Central memory CD8-positive, alpha-beta T cell (primary cell): ENCODE measurements around the gene ZFYVE28.

Experiments used
- ATAC-seq: fragments of 150-1000 bp; cut with Tn5 transposase; replicated peaks from 2 replicates; pipeline ENCODE4 v1.10.0; 2022; ENCODE audit warnings: mild to moderate bottlenecking, moderate FRiP score, moderate number of reproducible peaks; ENCODE audit not compliant: poor library complexity, severe bottlenecking; ENCODE audit errors: extremely low read depth
- DNase-seq, 2 donors: peaks; one replicate each; pipeline ENCODE4 v3.0.0; 2021; ENCODE audit warnings: low spot score in 2 of 2
- H3K27ac Mint-ChIP-seq: one replicate; pipeline ENCODE4 v1.8.0; 2022; ENCODE audit warnings: low read depth, mild to moderate bottlenecking, moderate library complexity, mixed read lengths
- H3K27me3 Mint-ChIP-seq: one replicate; pipeline ENCODE4 v1.8.0; 2022; ENCODE audit warnings: mixed read lengths
- H3K36me3 Mint-ChIP-seq: one replicate; pipeline ENCODE4 v1.8.0; 2022; ENCODE audit warnings: mild to moderate bottlenecking, moderate library complexity, mixed read lengths; ENCODE audit not compliant: insufficient read depth
- H3K4me1 Mint-ChIP-seq: one replicate; pipeline ENCODE4 v1.8.0; 2022; ENCODE audit warnings: mixed read lengths
- H3K4me3 Mint-ChIP-seq: one replicate; pipeline ENCODE4 v1.8.0; 2022; ENCODE audit warnings: mild to moderate bottlenecking, moderate library complexity, mixed read lengths
- H3K9me3 Mint-ChIP-seq: one replicate; pipeline ENCODE4 v1.8.0; 2022; ENCODE audit warnings: mixed read lengths

ZFYVE28 gene

DNA sequence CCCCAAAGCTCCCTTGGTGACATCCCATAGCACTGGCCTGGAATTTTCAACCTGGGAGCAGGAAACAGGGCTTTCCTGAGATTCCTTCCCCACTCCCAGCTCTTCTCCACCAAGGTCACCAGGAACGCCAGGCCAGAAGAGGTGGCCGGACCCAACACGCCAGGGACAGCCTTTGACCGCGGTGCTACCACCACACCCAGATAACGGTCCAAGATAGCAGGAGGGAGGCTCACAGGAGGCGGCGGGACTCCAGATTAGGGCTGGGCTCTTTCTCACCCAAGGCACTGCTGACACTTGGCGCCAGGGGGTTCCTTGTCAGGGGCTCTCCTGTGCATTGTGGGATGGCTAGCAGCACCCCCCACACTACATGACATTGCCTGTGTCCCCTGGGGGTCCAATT is 22.9 kb downstream of the ZFYVE28 start:
- H3K27me3 Mint-ChIP-seq, result no peaks in the 10 kb centered on the region

DNA sequence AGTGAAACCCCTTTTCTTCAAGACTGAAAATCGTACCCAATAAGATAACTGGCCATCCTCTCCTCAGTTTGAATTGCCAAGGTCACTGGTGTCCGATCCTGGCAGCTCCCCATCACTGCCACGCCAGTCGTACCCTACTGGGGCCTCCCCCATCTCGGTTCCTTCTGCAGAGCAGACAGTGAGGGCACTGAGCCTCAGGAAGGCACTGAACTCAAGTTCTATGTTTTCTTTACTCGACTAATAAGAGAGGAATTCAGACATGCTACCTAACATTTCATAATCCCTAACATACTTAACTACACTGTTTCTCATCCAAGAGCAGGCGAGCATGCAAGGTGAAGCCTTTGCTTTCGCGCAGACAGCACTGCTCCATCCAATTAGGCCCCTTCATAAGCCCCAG is 23.4 kb downstream of the ZFYVE28 start:
- H3K36me3 Mint-ChIP-seq, result peaks cover 7% of the 10 kb centered on the region
- DNase-seq, result no peak
- H3K27me3 Mint-ChIP-seq, result no peaks in the 10 kb centered on the region
- ATAC-seq, result no peak
- H3K4me1 Mint-ChIP-seq, result peaks cover 63% of the 10 kb centered on the region
- no peak overlapping the region for H3K27ac Mint-ChIP-seq
- H3K9me3 Mint-ChIP-seq, result no peaks in the 10 kb centered on the region
- no peak overlapping the region for H3K4me3 Mint-ChIP-seq

More for the DNA sequence above, 22.9 kb downstream of the ZFYVE28 start:
- peaks cover 7% of the 10 kb centered on the region for H3K36me3 Mint-ChIP-seq
- no peak overlapping the region for H3K4me3 Mint-ChIP-seq
- H3K4me1 Mint-ChIP-seq, result peaks cover 63% of the 10 kb centered on the region
- no peaks in the 10 kb centered on the region for H3K9me3 Mint-ChIP-seq
- DNase-seq (no peak), ATAC-seq (no peak)
- H3K27ac Mint-ChIP-seq, result no peak overlapping the region

DNA sequence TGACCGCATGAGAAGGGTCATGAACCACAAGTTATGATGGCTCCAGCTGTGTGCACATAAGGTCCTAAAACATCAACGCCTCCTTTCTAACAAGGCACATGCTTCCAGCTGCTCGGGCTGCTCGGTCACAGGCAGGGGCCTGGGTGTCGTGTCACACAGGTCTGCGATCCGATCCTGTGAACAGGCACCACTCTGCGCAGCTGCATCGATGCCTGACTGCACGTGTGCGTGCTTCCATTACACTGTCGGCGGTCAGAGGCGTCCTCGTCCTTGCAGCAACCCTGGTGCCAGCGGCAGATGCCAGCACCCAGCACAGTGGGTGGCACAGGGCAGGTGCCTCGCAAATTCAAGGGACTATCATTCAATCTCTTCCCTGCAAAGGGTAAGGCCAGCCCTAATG is 23.9 kb downstream of the ZFYVE28 start:
- H3K4me1 Mint-ChIP-seq, result peaks cover 68% of the 10 kb centered on the region
- H3K9me3 Mint-ChIP-seq, result no peaks in the 10 kb centered on the region
- ATAC-seq (no peak), DNase-seq (no peak)
- peak overlapping the region; percentile 21 for H3K4me3 Mint-ChIP-seq
- no peaks in the 10 kb centered on the region for H3K27me3 Mint-ChIP-seq
- H3K27ac Mint-ChIP-seq, result peak overlapping the region; percentile 13
- H3K36me3 Mint-ChIP-seq, result peaks cover 7% of the 10 kb centered on the region

DNA sequence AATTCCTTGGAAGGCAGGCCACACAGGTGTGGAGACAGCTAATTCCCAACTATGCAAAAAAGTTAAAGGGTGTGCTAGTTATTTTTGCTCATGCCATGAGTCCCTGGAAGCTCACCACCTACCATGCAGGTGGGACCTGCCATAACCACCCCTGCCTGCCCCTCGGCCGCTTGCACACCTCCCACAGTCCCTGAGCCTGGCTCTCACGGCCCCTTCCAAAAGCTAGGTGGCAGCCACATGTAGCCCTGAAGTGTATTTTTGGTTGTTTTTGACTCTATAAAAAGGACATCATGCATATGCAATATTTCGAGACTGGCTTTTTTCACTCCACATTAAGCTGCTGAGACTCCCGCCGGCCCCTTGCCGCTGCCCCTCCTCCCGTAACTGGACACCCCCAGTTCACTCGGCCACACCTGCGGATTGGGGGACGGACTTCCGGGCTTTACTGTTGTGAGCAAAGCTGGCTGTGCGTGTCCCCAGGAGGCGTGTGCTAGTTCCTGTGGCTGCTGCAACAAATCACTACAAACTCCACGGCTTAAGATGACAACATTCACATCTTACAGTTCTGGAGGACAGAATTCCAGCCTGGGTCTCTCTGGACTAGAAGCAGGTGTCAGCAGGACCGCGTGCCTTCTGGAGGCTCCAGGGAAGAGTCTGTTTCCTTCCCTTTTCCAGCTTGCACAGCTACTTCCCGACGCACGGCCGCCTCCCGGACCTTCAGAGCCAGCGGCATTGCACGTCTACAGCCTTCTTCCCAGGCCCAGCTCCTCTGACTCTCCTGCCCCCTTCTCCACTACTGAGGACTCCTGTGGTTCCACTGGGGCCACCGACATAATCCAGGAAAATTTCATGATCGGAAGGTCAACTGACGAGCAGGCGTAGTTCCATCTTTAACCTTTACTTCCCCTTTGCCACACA is 24.8 kb downstream of the ZFYVE28 start:
- Mint-ChIP-seq H3K36me3 (peaks cover 7% of the 10 kb centered on the region), H3K27me3 (no peaks in the 10 kb centered on the region), H3K4me3 (peak overlapping the region; percentile 21), H3K4me1 (peaks cover 68% of the 10 kb centered on the region), H3K9me3 (no peaks in the 10 kb centered on the region), H3K27ac (peak overlapping the region; percentile 13)
- DNase-seq (no peak), ATAC-seq (peak; percentile 10)

DNA sequence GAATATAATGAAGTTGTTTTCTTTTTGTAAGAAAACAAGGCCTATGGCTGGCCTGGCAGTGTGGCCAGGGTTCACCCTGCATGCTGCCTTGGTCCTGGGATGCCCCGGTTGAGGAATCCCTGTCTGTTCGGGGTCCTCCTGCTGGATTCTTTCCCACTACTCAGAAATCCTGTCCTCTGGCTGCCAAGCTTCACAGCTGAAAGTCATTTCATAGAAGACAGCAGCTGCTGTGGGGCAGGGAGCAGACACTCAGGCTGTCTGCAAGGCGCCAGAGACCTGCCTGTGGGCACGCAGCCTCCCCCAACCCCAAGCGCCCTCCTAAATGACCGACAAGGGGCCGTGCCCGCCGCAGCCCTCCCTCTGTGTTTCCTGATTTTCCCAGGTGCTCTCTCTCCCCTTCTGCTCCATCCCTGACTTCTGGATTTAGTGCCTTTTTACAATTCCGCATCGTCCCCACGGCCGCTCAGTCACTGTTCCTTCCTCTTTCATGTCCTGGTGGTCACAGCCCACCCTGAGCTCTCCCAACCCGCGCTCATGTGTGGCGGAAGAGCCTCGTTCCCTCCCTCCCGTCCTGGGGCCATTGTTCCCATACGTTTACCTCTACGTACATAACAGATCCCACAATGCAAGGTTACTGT is 27.5 kb downstream of the ZFYVE28 start:
- peak overlapping the region; percentile 51 for H3K27ac Mint-ChIP-seq
- no peak for DNase-seq

DNA sequence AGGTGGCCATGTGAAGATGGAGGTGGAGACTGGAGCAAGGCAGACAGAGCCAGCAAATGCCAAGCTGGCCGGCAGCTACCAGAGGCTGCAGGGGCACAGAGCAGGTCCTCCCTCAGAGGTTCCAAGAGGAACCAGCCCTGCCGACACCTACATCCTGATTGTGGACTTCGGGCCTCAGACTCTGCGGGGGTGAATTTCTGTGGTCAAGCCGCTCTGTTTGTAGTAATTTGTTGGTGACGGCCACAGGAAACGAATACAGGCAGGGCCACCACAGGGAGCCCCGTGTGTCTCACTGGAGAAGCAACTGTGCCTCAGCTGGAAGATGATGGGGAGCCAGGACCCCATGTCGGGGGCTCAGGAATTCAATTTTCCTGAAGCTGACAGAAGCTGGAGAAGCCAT is 28.3 kb downstream of the ZFYVE28 start:
- H3K9me3 Mint-ChIP-seq, result no peaks in the 10 kb centered on the region
- H3K36me3 Mint-ChIP-seq, result peaks cover 8% of the 10 kb centered on the region
- H3K27ac Mint-ChIP-seq, result no peak overlapping the region
- ATAC-seq, result no peak
- no peak overlapping the region for H3K4me3 Mint-ChIP-seq
- H3K27me3 Mint-ChIP-seq, result no peaks in the 10 kb centered on the region
- H3K4me1 Mint-ChIP-seq, result peaks cover 66% of the 10 kb centered on the region
- DNase-seq, result no peak

More for the DNA sequence above, 27.5 kb downstream of the ZFYVE28 start:
- H3K27me3 Mint-ChIP-seq, result no peaks in the 10 kb centered on the region
- H3K9me3 Mint-ChIP-seq, result no peaks in the 10 kb centered on the region
- no peak overlapping the region for H3K4me3 Mint-ChIP-seq
- peaks cover 8% of the 10 kb centered on the region for H3K36me3 Mint-ChIP-seq
- no peak for ATAC-seq
- peaks cover 63% of the 10 kb centered on the region for H3K4me1 Mint-ChIP-seq

DNA sequence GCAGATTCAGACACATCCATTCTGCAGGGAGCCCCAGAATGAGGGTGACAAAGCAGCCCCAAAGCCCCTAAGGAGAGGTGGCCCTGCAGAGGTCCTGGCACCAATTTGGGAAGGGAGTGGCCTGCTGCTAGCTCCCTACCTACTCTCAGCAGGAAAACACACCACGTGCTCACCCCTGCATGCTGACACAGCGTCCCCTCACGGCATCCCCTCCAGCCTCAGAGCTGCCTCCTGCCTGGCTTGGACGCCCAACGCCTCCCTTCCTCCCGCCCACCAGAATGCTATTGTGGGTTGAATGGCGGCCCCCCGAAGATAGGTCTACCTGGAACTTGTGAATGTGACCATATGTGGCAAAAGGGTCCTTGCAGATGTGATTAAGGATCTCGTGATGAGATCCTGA is 28.8 kb downstream of the ZFYVE28 start:
- H3K9me3 Mint-ChIP-seq, result no peaks in the 10 kb centered on the region
- H3K4me1 Mint-ChIP-seq, result peaks cover 63% of the 10 kb centered on the region
- no peak for DNase-seq
- no peaks in the 10 kb centered on the region for H3K27me3 Mint-ChIP-seq
- H3K36me3 Mint-ChIP-seq, result peaks cover 8% of the 10 kb centered on the region
- no peak overlapping the region for H3K27ac Mint-ChIP-seq
- H3K4me3 Mint-ChIP-seq, result no peak overlapping the region
- no peak for ATAC-seq

DNA sequence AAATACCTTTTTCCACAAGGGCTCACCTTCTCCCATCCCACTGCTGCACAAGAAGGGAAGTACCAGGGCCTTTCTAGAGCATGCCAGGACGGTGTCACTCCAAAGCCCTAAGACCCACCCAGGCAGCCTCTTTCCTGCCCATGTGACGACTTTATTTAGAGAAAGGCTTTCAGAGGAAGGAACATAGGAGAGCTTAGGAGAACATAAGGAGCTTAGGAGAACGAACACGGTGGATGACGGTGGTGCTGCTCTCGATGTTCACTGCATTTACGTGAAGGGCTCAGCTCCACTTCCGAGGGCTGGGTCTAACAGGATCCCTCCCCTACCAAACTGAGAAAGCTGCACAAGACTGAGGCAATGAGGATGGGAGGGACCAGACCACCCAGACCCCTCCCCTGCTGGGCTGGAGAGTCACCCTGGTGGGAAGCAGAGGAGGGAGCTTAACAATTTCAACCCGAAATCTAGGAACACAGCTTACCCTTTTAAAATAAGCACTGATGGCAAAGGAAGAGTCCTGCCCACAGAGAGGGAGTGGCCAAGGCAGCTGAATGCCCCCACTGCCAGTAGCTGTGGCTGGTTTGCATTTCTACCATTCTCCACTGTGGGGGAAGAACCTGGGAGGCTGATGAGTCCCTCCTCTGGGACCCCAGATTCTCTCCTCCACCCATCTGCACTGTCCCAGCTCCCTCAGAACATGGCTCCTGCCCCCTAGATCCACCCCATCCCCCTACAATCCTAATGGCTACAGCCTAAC is 29.8 kb downstream of the ZFYVE28 start:
- peak overlapping the region; percentile 27 for H3K4me3 Mint-ChIP-seq
- peaks cover 9% of the 10 kb centered on the region for H3K36me3 Mint-ChIP-seq
- ATAC-seq (no peak), DNase-seq (no peak)
- H3K27me3 Mint-ChIP-seq, result no peaks in the 10 kb centered on the region
- H3K9me3 Mint-ChIP-seq, result no peaks in the 10 kb centered on the region
- H3K27ac Mint-ChIP-seq, result peak overlapping the region; percentile 26
- H3K4me1 Mint-ChIP-seq, result peaks cover 64% of the 10 kb centered on the region

DNA sequence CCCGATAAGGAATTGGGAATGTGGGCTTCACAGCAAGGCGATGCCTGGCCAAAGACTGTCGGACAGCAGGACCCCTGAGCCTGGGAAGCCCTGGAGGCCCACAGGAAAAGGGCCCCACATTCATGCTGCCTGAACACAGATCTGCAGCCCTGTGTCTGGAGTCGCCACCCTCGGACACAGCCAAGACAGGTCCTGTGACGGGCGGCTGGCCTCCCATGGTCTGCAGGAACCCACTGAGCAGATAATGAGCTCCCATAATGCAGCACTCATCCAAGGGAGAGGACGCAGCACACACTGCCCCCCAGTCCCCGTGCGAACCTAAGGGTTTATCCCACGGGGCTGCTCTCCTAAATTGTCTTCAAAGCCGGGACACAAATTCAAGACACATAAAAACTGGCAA is 30.6 kb downstream of the ZFYVE28 start:
- peaks cover 7% of the 10 kb centered on the region for H3K36me3 Mint-ChIP-seq
- H3K27ac Mint-ChIP-seq, result no peak overlapping the region
- no peak for ATAC-seq
- no peaks in the 10 kb centered on the region for H3K9me3 Mint-ChIP-seq
- peaks cover 61% of the 10 kb centered on the region for H3K4me1 Mint-ChIP-seq
- no peaks in the 10 kb centered on the region for H3K27me3 Mint-ChIP-seq
- DNase-seq, result no peak
- no peak overlapping the region for H3K4me3 Mint-ChIP-seq

DNA sequence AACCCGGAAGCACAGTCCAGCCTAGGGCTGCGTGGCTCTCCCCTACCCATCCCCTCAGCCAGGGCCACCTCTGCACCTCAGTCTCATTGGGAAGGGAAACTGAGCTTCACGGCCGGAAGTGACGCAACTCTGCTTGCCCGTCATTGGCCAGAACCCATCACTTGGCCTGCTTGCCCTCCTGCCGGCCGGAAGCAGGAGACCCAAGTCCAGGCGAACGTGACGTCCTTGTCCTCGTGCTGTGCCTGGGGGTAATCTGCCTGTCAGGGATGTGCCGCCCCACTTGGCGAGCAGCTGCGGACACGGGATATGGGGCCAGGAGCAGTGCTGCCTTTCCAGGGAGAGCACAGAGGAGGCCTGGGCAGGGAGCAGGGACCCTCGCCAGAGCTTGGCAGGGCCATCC is 31.2 kb downstream of the ZFYVE28 start:
- Mint-ChIP-seq H3K9me3 (no peaks in the 10 kb centered on the region), H3K36me3 (peaks cover 7% of the 10 kb centered on the region), H3K4me3 (no peak overlapping the region), H3K27me3 (no peaks in the 10 kb centered on the region), H3K27ac (no peak overlapping the region), H3K4me1 (peaks cover 61% of the 10 kb centered on the region)
- DNase-seq (no peak), ATAC-seq (no peak)

DNA sequence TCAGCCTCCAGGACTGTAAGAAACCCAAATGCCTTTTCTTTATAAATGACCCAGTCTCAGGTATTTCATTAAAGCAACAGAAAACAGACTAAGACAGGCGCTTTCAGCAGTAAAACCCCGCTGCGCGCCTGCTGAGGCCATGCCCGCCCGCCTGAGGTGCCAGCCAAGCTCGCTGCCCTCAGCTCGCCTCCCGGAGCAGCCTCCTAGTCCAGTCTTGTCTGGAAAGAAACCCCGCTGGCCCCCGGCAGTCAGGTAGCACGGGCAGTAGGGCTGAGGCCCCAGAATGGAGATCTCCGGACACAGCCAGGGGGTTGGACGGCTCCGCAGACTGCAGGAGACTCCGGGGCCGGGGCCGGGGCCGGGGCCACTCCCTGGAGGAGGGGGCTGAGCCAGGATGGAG is 31.7 kb downstream of the ZFYVE28 start:
- peaks cover 7% of the 10 kb centered on the region for H3K36me3 Mint-ChIP-seq
- ATAC-seq (no peak), DNase-seq (no peak)
- H3K27me3 Mint-ChIP-seq, result no peaks in the 10 kb centered on the region
- H3K4me3 Mint-ChIP-seq, result no peak overlapping the region
- no peak overlapping the region for H3K27ac Mint-ChIP-seq
- H3K9me3 Mint-ChIP-seq, result no peaks in the 10 kb centered on the region
- peaks cover 57% of the 10 kb centered on the region for H3K4me1 Mint-ChIP-seq

DNA sequence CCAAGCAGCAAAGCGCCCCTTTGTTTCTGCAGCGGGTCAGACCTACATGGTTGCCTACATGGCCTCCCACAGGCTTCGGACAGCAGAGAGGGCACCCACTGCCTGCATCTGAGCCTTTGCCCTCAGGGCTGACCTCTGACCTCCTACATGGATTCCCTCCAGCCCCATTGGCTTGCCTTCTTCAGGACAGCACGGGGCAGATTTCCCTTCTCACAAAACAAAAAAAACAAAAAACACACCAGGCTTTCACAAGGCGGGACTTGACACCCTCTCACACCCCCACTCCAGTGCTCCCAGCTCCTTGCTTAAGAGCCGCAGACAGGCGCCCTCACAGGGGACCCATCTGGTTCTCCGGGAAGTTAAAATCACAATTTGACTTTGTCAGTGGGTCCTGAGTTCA is 32.9 kb downstream of the ZFYVE28 start:
- Mint-ChIP-seq H3K9me3 (no peaks in the 10 kb centered on the region), H3K4me3 (no peak overlapping the region), H3K27me3 (no peaks in the 10 kb centered on the region), H3K36me3 (peaks cover 7% of the 10 kb centered on the region), H3K27ac (peak overlapping the region; percentile 42), H3K4me1 (peaks cover 53% of the 10 kb centered on the region)
- DNase-seq, result no peak
- ATAC-seq, result no peak
